Measurements from ENCODE around the gene CCDC34. TPM values are rescaled to one million over a fixed set of nuclear protein-coding genes. Genes with fewer than 3 reads are reported as not detected.

The CCDC34 gene
- total and polyA plus RNA-seq, 2 of the 8 experiments (the other 6 are each of a cell fraction or from before 2014, with no cell fraction given), result 7.7 to 24.3 TPM

DNA sequence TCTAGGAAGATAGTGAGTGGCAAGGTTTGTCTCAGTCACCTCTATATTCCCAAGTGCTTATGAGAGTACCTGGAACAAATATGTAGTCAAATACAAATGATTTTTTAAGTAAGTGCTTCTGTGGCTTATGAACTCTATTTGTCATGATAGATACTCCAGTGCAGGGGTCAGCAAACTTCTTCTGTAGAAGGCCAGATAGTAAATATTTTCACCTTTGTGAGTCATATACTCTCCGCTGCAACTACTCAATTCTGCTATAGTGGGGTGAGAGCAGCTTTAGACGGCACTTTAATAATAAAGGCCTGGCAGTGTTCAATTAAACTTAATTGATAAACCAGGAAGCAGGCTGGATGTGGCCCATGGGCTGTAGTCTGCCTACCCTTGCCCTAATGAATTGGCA is 12.4 kb upstream of the CCDC34 start:
- no peak overlapping the region for H4K5ac ChIP-seq (ENCODE audit: insufficient read length, low read depth, low read length)
- FAIRE-seq (no peak), DNase-seq (ENCODE audit: low read depth in 1 of 2, low spot score in 2 of 2) (no peak)
- H4K20me1 ChIP-seq (replicated peaks in 1 of 2; ENCODE audit: control insufficient read depth in 1 of 2, insufficient read depth in 2 of 2, low read length in 2 of 2), result peaks cover 0 to 2% of the 10 kb centered on the region in 2 experiments
- no peak overlapping the region for H4K91ac ChIP-seq (replicated peaks; ENCODE audit: insufficient read length, low read length)
- 92% methylated on average over 2 of the region's 2 CpGs; no CpG with 5 or more reads in 1 of the 2 experiments for WGBS, 2 experiments (ENCODE audit: extremely low coverage in 1 of 2, insufficient coverage in 1 of 2, insufficient read length in 1 of 2, insufficient replicate concordance in 2 of 2, low coverage in 1 of 2, low lambda C conversion rate in 2 of 2, missing lambda C conversion rate in 1 of 2)
- H2AFZ ChIP-seq (ENCODE audit: low read length), result no peak overlapping the region
- H3K79me1 ChIP-seq (ENCODE audit: low read depth, low read length), result no peaks in the 10 kb centered on the region
- H2AK5ac ChIP-seq (ENCODE audit: low read depth, low read length), result no peak overlapping the region
- H2BK20ac ChIP-seq (ENCODE audit: low read length), result no peak overlapping the region
- CTCF ChIA-PET (ENCODE audit: partially characterized antibody), result interaction anchor here (1.0 to 8.1 kb wide), 3 partner anchors 9 to 123 kb away, joined by 3 to 55 read pairs (median 6); no protein-coding TSS in a partner anchor
- no peak overlapping the region for H3K4ac ChIP-seq (replicated peaks; ENCODE audit: insufficient read length, low read depth, low read length)
- H3K27ac ChIP-seq (ENCODE audit: low read depth, low read length), result no peak overlapping the region
- peaks cover 2 to 93% (median 40%) of the 10 kb centered on the region in 4 experiments; a peak in 7 of 8 replicates for H3K36me3 ChIP-seq (ENCODE audit: control insufficient read depth in 2 of 4, insufficient read depth in 4 of 4, low read length in 3 of 4)
- no peak overlapping the region for H2BK120ac ChIP-seq (replicated peaks; ENCODE audit: low read depth, low read length)
- no peak overlapping the region for H2BK15ac ChIP-seq (ENCODE audit: low read length)
- no peak overlapping the region for H3K56ac ChIP-seq (replicated peaks; ENCODE audit: insufficient read length, low read depth, low read length)
- no peaks in the 10 kb centered on the region for H3K23me2 ChIP-seq (ENCODE audit: low read depth, low read length)
- no peaks in the 10 kb centered on the region for H3K4me1 ChIP-seq (replicated peaks in 1 of 4; ENCODE audit: control insufficient read depth in 3 of 4, insufficient read depth in 4 of 4, low read length in 3 of 4)
- no peak overlapping the region for H2BK5ac ChIP-seq (ENCODE audit: low read depth, low read length)
- POLR2A ChIA-PET (ENCODE audit: partially characterized antibody), result interaction anchor here (1.2 kb wide), 1 partner anchor 12 kb away, joined by 3 read pairs; the partner anchor contains the start of gene CCDC34
- H3K79me2 ChIP-seq (ENCODE audit: control insufficient read depth in 1 of 2, insufficient read depth in 2 of 2, low read length in 2 of 2), result no peaks in the 10 kb centered on the region
- no peak overlapping the region for H3K18ac ChIP-seq (ENCODE audit: extremely low read depth, low read length)
- H3K14ac ChIP-seq (ENCODE audit: insufficient read length), result no peak overlapping the region
- H3K9me3 ChIP-seq (ENCODE audit: insufficient read depth in 2 of 2, low read depth in 1 of 2, low read length in 1 of 2), result no peaks in the 10 kb centered on the region
- no peak overlapping the region for H4K8ac ChIP-seq (ENCODE audit: extremely low read depth, insufficient read depth, low read length)
- H3K9ac ChIP-seq (replicated peaks in 1 of 4; ENCODE audit: extremely low read depth in 1 of 4, low read depth in 3 of 4, low read length in 3 of 4), result no peak overlapping the region
- H3K4me3 ChIP-seq (ENCODE audit: extremely low read depth in 1 of 4, insufficient read depth in 2 of 4, low read depth in 3 of 4, low read length in 4 of 4), result no peak overlapping the region
- H3K4me2 ChIP-seq (ENCODE audit: insufficient read depth in 1 of 2, low read depth in 2 of 2, low read length in 2 of 2), result no peak overlapping the region
- TF ChIP-seq CREB1 (IDR thresholded peaks at IDR 0.05) (no peak), POU5F1 (IDR thresholded peaks at IDR 0.05; ENCODE audit: low read depth, low read length) (no peak), SP4 (IDR thresholded peaks at IDR 0.05; ENCODE audit: low read length) (no peak), ASH2L (IDR thresholded peaks at IDR 0.05; ENCODE audit: low read length) (no peak), RAD21 (IDR thresholded peaks at IDR 0.05 in 1 of 2, conservative IDR thresholded peaks at IDR 0.05 in 1 of 2; ENCODE audit: low read depth in 2 of 2, low read length in 2 of 2) (no peak), TAF1 (IDR thresholded peaks at IDR 0.05; ENCODE audit: low read depth, low read length) (no peak), HDAC6 (IDR thresholded peaks at IDR 0.05; ENCODE audit: low read depth, low read length) (no peak), ZNF274 (IDR thresholded peaks at IDR 0.05; ENCODE audit: borderline replicate concordance, extremely low read depth, low read length) (no peak), YY1 (IDR thresholded peaks at IDR 0.05; ENCODE audit: low read depth, low read length) (no peak), PHF8 (conservative IDR thresholded peaks at IDR 0.05; ENCODE audit: low read depth, low read length) (no peak)
- TF ChIP-seq, protein P1, sequence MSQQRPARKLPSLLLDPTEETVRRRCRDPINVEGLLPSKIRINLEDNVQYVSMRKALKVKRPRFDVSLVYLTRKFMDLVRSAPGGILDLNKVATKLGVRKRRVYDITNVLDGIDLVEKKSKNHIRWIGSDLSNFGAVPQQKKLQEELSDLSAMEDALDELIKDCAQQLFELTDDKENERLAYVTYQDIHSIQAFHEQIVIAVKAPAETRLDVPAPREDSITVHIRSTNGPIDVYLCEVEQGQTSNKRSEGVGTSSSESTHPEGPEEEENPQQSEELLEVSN (IDR thresholded peaks at IDR 0.05), result no peak
- H3K23ac ChIP-seq (ENCODE audit: insufficient read length), result no peak overlapping the region
- H3K27me3 ChIP-seq (replicated peaks in 1 of 4; ENCODE audit: control insufficient read depth in 3 of 4, extremely low read depth in 1 of 4, insufficient read depth in 3 of 4, low read length in 3 of 4), result no peaks in the 10 kb centered on the region
- no peak overlapping the region for H2BK12ac ChIP-seq (ENCODE audit: low read depth, low read length)

Measured in H1 (cell line).